ENCODE data around the gene PDIA2.
"Not testable (repeated sequence)": the region's sequence is repeated elsewhere in the genome, so short reads cannot be mapped to it uniquely, and the experiment has no call there.

DNA sequence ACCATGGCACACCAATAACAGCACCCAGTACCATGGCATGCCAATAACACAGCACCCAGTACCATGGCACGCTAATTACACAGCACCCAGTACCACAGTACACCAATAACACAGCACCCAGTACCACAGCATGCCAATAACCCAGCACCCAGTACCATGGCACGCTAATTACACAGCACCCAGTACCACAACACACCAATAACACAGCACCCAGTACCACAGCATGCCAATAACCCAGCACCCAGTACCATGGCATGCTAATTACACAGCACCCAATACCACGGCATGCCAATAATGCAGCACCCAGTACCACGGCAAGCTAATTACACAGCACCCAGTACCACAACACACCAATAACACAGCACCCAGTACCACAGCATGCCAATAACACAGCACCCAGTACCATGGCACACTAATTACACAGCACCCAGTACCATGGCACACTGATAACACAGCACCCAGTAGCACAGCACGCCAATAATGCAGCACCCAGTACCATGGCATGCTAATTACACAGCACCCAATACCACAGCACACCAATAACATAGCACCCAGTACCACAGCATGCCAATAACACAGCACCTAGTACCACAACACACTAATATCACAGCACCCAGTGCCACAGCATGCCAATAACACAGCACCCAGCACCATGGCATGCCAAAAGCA lies 51.3 kb downstream of the PDIA2 start:
- TF ChIP-seq, protein P1, sequence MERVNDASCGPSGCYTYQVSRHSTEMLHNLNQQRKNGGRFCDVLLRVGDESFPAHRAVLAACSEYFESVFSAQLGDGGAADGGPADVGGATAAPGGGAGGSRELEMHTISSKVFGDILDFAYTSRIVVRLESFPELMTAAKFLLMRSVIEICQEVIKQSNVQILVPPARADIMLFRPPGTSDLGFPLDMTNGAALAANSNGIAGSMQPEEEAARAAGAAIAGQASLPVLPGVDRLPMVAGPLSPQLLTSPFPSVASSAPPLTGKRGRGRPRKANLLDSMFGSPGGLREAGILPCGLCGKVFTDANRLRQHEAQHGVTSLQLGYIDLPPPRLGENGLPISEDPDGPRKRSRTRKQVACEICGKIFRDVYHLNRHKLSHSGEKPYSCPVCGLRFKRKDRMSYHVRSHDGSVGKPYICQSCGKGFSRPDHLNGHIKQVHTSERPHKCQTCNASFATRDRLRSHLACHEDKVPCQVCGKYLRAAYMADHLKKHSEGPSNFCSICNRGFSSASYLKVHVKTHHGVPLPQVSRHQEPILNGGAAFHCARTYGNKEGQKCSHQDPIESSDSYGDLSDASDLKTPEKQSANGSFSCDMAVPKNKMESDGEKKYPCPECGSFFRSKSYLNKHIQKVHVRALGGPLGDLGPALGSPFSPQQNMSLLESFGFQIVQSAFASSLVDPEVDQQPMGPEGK (CRISPR knock-in tag; IDR thresholded peaks at IDR 0.05; ENCODE audit: borderline replicate concordance): not testable (repeated sequence)
- TF ChIP-seq CSDC2 (CRISPR knock-in tag; IDR thresholded peaks at IDR 0.05): not testable (repeated sequence)

Measured in SK-N-SH treated with all-trans-retinoic acid at 6 μM for 48 hours (cell line).